SK-N-SH (cell line): ENCODE data around the gene RAB17. TPM values are rescaled to one million over a fixed set of nuclear protein-coding genes. Genes with fewer than 3 reads are reported as not detected.

Source experiments
- CTCF ChIA-PET: fragments of 300-600, 350-600 bp; formaldehyde crosslinking; extraction: SDS; loops from one replicate; lab custom pipeline; 2021; lab: Yijun Ruan, JAX
- POLR2A ChIA-PET: fragments of 350-600 bp; sonication (Branson Sonifier 250); formaldehyde crosslinking; extraction: SDS; loops from one replicate; lab custom pipeline; 2020; ENCODE audit warnings: antibody characterized with exemption, inconsistent platforms; lab: Yijun Ruan, JAX
- DNase-seq: peaks from one replicate; pipeline ENCODE4 v3.0.0; 2012
- H2AFZ ChIP-seq: fragments of 200-600 bp; sonication (generic); 2 replicates; pipeline ENCODE4 v1.8.1; 2016; ENCODE audit warnings: antibody characterized with exemption, mild to moderate bottlenecking, low read depth
- H3F3A ChIP-seq: fragments of 200-600 bp; sonication (generic); replicated peaks from 2 replicates; pipeline ENCODE3; 2016; ENCODE audit warnings: antibody characterized with exemption, mild to moderate bottlenecking; ENCODE audit not compliant: insufficient read depth
- H3K27ac ChIP-seq, 2 experiments: fragments of 200-500 bp in 1 of 2; fragments of 200-600 bp in 1 of 2; sonication (Bioruptor generic) in 1 of 2; sonication (generic), shearing (Covaris generic) in 1 of 2; 2 replicates each; pipeline versions ENCODE4 v1.5.1 to v1.6.1; 2014 to 2016; ENCODE audit warnings: low read depth in 2 of 2, inconsistent platforms in 1 of 2, low read length in 1 of 2, mild to moderate bottlenecking in 1 of 2, mixed read lengths in 1 of 2
- H3K27me3 ChIP-seq: fragments of 200-600 bp; sonication (generic), shearing (Covaris generic); 2 replicates; pipeline ENCODE4 v1.6.1; 2016; ENCODE audit warnings: mixed run types; ENCODE audit not compliant: insufficient read depth
- H3K36me3 ChIP-seq, 2 experiments: fragments of 200-500 bp in 1 of 2; fragments of 200-600 bp in 1 of 2; sonication (Bioruptor generic) in 1 of 2; sonication (generic) in 1 of 2; replicated peaks in 1 of 2; 2 replicates each; pipeline versions ENCODE3 to v1.5.1; 2014 to 2016; ENCODE audit warnings: low read length in 1 of 2, mild to moderate bottlenecking in 1 of 2; ENCODE audit not compliant: insufficient read depth in 2 of 2, control insufficient read depth in 1 of 2
- H3K4me1 ChIP-seq, 2 experiments: fragments of 200-500 bp in 1 of 2; fragments of 200-600 bp in 1 of 2; sonication (Bioruptor generic) in 1 of 2; sonication (generic), shearing (Covaris generic) in 1 of 2; 2 replicates each; pipeline versions ENCODE4 v1.5.1 to v1.6.1; 2014 to 2016; ENCODE audit warnings: low read depth in 1 of 2, low read length in 1 of 2, mixed run types in 1 of 2; ENCODE audit not compliant: insufficient read depth in 2 of 2, control insufficient read depth in 1 of 2
- H3K4me2 ChIP-seq: fragments of 200-600 bp; sonication (generic), shearing (Covaris generic); 2 replicates; pipeline ENCODE4 v1.6.1; 2017; ENCODE audit warnings: mixed run types
- H3K4me3 ChIP-seq, 2 experiments: fragments of 200-500 bp in 1 of 2; fragments of 200-600 bp in 1 of 2; sonication (Bioruptor generic) in 1 of 2; sonication (generic), shearing (Covaris generic) in 1 of 2; 2 replicates each; pipeline versions ENCODE4 v1.5.1 to v1.8.1; 2014 to 2016; ENCODE audit warnings: low read depth in 2 of 2, inconsistent platforms in 1 of 2, low read length in 1 of 2, mild to moderate bottlenecking in 1 of 2, mixed read lengths in 1 of 2, moderate library complexity in 1 of 2
- H3K79me2 ChIP-seq: fragments of 200-600 bp; sonication (generic); 2 replicates; pipeline ENCODE4 v1.8.1; 2017; ENCODE audit warnings: mild to moderate bottlenecking; ENCODE audit not compliant: insufficient read depth
- H3K9ac ChIP-seq: fragments of 200-600 bp; sonication (generic); 2 replicates; pipeline ENCODE4 v1.6.1; 2017; ENCODE audit warnings: mixed run types
- H3K9me2 ChIP-seq: fragments of 200-600 bp; sonication (generic); 2 replicates; pipeline ENCODE4 v1.6.1; 2017; ENCODE audit warnings: mixed run types
- H3K9me3 ChIP-seq: fragments of 200-600 bp; sonication (generic); 2 replicates; pipeline ENCODE4 v1.6.1; 2017; ENCODE audit warnings: mixed run types, mild to moderate bottlenecking, moderate library complexity
- H4K20me1 ChIP-seq: fragments of 200-600 bp; sonication (generic); 2 replicates; pipeline ENCODE4 v1.6.1; 2017; ENCODE audit warnings: mild to moderate bottlenecking, mixed run types; ENCODE audit not compliant: insufficient read depth
- EP300 ChIP-seq, 2 experiments: IDR thresholded peaks; 2 replicates each; pipeline versions ENCODE4 v1.4.0 to v1.6.1; 2012; ENCODE audit warnings: borderline replicate concordance in 1 of 2, low read depth in 1 of 2, low read length in 1 of 2
- EZH2phosphoT487 ChIP-seq: fragments of 200-600 bp; sonication (generic); IDR thresholded peaks from 2 replicates; pipeline ENCODE4 v1.6.1; 2017; ENCODE audit warnings: low read depth, mixed run types, mild to moderate bottlenecking, antibody characterized with exemption, moderate library complexity, borderline replicate concordance
- FOXJ3 ChIP-seq: sonication (generic); formaldehyde crosslinking; IDR thresholded peaks from 2 replicates; pipeline ENCODE4 v1.5.1; 2020; ENCODE audit warnings: mild to moderate bottlenecking, missing genetic modification reagents
- GATA2 ChIP-seq: sonication (generic); formaldehyde crosslinking; IDR thresholded peaks from 2 replicates; pipeline ENCODE4 v1.5.0; 2020; ENCODE audit warnings: mild to moderate bottlenecking, missing genetic modification reagents
- JUND ChIP-seq: IDR thresholded peaks from 2 replicates; pipeline ENCODE4 v1.4.0; 2012
- NFIC ChIP-seq: IDR thresholded peaks from 2 replicates; pipeline ENCODE4 v1.4.0; 2012; ENCODE audit warnings: borderline replicate concordance
- POLR2AphosphoS5 ChIP-seq: IDR thresholded peaks from 2 replicates; pipeline ENCODE4 v1.6.1; 2012; ENCODE audit warnings: low read depth, low read length
- RAD21 ChIP-seq: IDR thresholded peaks from 2 replicates; pipeline ENCODE4 v1.6.1; 2012; ENCODE audit warnings: mild to moderate bottlenecking, low read length
- RXRA ChIP-seq: IDR thresholded peaks from 2 replicates; pipeline ENCODE4 v1.4.0; 2012; ENCODE audit warnings: low read depth, mild to moderate bottlenecking, borderline replicate concordance
- YY1 ChIP-seq: IDR thresholded peaks from 2 replicates; pipeline ENCODE4 v1.4.0; 2012; ENCODE audit warnings: low read depth, mild to moderate bottlenecking
- ZBTB33 ChIP-seq: IDR thresholded peaks from 2 replicates; pipeline ENCODE4 v1.4.0; 2012; ENCODE audit warnings: low read depth, borderline replicate concordance
- WGBS: methylation state at CpG from one replicate; pipeline ENCODE4 v1.1.6; 2017; ENCODE audit warnings: low lambda C conversion rate; 5-methylcytosine and 5-hydroxymethylcytosine counted together
- polyA plus RNA-seq, 3 experiments: library from polyadenylated mRNA; depleted of rRNA; stranded (reverse); fragments of >200 nt; gene quantifications; 2 replicates each; pipeline ENCODE4 v1.2.3, GENCODE V29; 2012
- TF ChIP-seq, protein P1 (sequence below): IDR thresholded peaks from 2 replicates; pipeline ENCODE4 v1.4.0; 2012; ENCODE audit warnings: low read depth, borderline replicate concordance
- TF ChIP-seq, protein P2 (sequence below): fragments of 150-350 bp; IDR thresholded peaks from 2 replicates; pipeline ENCODE4 v1.6.1; 2017; ENCODE audit warnings: antibody characterized with exemption, low read length, low read depth, borderline replicate concordance
- TF ChIP-seq, protein P3 (sequence below): fragments of 150-350 bp; IDR thresholded peaks from 2 replicates; pipeline ENCODE4 v1.6.1; 2016; ENCODE audit warnings: mild to moderate bottlenecking, low read depth, low read length

RAB17 gene
- polyA plus RNA-seq, 1 of the 3 experiments (the other 2 are of a cell fraction) = 0.10 TPM

GRCh38 chr2:237581326-237581725 lies 9.2 kb downstream of the RAB17 start:
- Histone ChIP-seq H3K27ac (no peak overlapping the region), H4K20me1 (no peaks in the 10 kb centered on the region), H3K9ac (no peak overlapping the region), H3K9me2 (no peaks in the 10 kb centered on the region), H3K4me2 (no peak overlapping the region), H3K9me3 (no peaks in the 10 kb centered on the region), H3K4me3 (no peak overlapping the region), H3K4me1 (peaks cover 0 to 21% of the 10 kb centered on the region in 2 experiments; a peak in 1 of 4 replicates), H3F3A (no peaks in the 10 kb centered on the region), H3K27me3 (no peaks in the 10 kb centered on the region), H3K79me2 (no peaks in the 10 kb centered on the region), H3K36me3 (no peaks in the 10 kb centered on the region), H2AFZ (no peak overlapping the region)
- POLR2A ChIA-PET = no interaction called here
- no peak for DNase-seq
- CTCF ChIA-PET = interaction anchor here (0.5 to 8.6 kb wide), 28 partner anchors 9 to 684 kb away, joined by 3 to 81 read pairs (median 3); no protein-coding TSS in a partner anchor
- 88% methylated on average over 6 of the region's 6 CpGs for WGBS
- TF ChIP-seq RAD21 = no peak
- TF ChIP-seq GATA2 (CRISPR knock-in tag) = no peak
- TF ChIP-seq FOXJ3 (CRISPR knock-in tag) = no peak
- no peak for TF ChIP-seq NFIC
- no peak for TF ChIP-seq POLR2AphosphoS5
- no peak for TF ChIP-seq JUND
- TF ChIP-seq, protein P1, sequence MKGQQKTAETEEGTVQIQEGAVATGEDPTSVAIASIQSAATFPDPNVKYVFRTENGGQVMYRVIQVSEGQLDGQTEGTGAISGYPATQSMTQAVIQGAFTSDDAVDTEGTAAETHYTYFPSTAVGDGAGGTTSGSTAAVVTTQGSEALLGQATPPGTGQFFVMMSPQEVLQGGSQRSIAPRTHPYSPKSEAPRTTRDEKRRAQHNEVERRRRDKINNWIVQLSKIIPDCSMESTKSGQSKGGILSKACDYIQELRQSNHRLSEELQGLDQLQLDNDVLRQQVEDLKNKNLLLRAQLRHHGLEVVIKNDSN = no peak
- TF ChIP-seq, protein P2, sequence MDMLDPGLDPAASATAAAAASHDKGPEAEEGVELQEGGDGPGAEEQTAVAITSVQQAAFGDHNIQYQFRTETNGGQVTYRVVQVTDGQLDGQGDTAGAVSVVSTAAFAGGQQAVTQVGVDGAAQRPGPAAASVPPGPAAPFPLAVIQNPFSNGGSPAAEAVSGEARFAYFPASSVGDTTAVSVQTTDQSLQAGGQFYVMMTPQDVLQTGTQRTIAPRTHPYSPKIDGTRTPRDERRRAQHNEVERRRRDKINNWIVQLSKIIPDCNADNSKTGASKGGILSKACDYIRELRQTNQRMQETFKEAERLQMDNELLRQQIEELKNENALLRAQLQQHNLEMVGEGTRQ = no peak

- ChIA-PET POLR2A (no interaction called here), CTCF (interaction anchor here (1.2 kb wide), 1 partner anchor 65 kb away, joined by 6 read pairs; no protein-coding TSS in a partner anchor)
- Histone ChIP-seq H2AFZ (no peak overlapping the region), H3K4me1 (peaks cover 0 to 17% of the 10 kb centered on the region in 2 experiments; a peak in 1 of 4 replicates), H3K4me2 (no peak overlapping the region), H3K79me2 (no peaks in the 10 kb centered on the region), H3K9me2 (no peaks in the 10 kb centered on the region), H3K36me3 (no peaks in the 10 kb centered on the region), H3K27me3 (no peaks in the 10 kb centered on the region), H3K9ac (no peak overlapping the region), H3K9me3 (no peaks in the 10 kb centered on the region), H3K4me3 (no peak overlapping the region), H3K27ac (no peak overlapping the region), H4K20me1 (no peaks in the 10 kb centered on the region), H3F3A (no peaks in the 10 kb centered on the region)
- 92% methylated on average over 21 of the region's 26 CpGs for WGBS
- no peak for TF ChIP-seq EP300 (IDR thresholded peaks at IDR 0.05; ENCODE audit: borderline replicate concordance in 1 of 2, low read depth in 1 of 2, low read length in 1 of 2)
- no peak for TF ChIP-seq YY1
- TF ChIP-seq RXRA = no peak
- no peak for TF ChIP-seq JUND
- TF ChIP-seq RAD21 = no peak
- TF ChIP-seq, protein P3, sequence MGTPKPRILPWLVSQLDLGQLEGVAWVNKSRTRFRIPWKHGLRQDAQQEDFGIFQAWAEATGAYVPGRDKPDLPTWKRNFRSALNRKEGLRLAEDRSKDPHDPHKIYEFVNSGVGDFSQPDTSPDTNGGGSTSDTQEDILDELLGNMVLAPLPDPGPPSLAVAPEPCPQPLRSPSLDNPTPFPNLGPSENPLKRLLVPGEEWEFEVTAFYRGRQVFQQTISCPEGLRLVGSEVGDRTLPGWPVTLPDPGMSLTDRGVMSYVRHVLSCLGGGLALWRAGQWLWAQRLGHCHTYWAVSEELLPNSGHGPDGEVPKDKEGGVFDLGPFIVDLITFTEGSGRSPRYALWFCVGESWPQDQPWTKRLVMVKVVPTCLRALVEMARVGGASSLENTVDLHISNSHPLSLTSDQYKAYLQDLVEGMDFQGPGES = no peak
- no peak for TF ChIP-seq NFIC
- TF ChIP-seq EZH2phosphoT487 = no peak
- no peak for TF ChIP-seq ZBTB33
- TF ChIP-seq, protein P1 = no peak
- no peak for DNase-seq
Observed at GRCh38 chr2:237577956-237578870, 12.3 kb downstream of the RAB17 start.
